C4-2B (cell line): ENCODE measurements around the gene OTX2.

Experiments used
- CTCF ChIP-seq: fragments of 450-650 bp; conservative IDR thresholded peaks from 2 replicates; pipeline ENCODE4 v1.5.1; 2017; ENCODE audit warnings: mild to moderate bottlenecking
- ZFX ChIP-seq: fragments of 450-650 bp; IDR thresholded peaks from 2 replicates; pipeline ENCODE4 v1.6.1; 2017

GRCh38 chr14:56794557-56795283 lies 15.6 kb downstream of the OTX2 start:
- TF ChIP-seq CTCF: no peak
- TF ChIP-seq ZFX: no peak
